GM18520 (cell line): ENCODE results near the gene OR56A5.

Experiments used
- ATAC-seq: cut with Tn5 transposase; IDR thresholded peaks from one replicate; pipeline ENCODE4 v1.9.1; 2021; ENCODE audit not compliant: unreplicated experiment

OR56A5 gene

DNA sequence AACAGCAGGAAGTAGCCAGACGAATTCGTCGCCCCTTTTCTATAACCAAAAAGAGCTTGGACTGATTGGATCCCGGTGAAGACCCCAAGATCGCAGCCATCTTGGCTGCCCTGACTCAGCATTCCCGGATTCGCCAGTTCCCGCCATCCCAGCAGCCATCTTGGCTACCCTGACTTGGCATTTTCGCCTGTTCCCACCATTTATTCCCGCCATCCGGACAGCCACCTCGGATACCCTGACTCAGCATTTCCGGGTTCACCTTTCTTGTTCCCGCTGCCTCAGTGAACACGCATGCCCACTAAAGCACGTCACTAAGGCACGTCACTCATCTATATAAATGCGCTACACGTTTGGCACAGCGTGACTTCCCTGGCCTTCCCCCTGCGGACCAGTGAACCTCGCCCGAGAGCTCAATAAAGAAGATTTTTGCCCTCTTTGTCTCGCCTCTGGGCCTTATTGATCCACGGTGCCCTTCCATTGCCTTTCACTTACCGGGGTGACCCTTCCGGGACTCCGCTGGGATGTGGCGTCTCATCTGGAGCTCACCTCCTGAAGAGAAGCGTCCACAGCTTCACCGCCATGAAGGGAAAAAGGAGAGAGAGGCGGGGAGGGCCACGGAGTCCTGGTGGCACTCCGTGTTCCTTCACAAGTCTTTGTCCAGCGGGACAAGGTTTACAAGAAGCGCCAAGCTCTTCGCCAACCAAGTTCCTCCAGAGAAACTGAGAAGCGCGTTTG lies 30.3 kb downstream of the OR56A5 start:
- no peak for ATAC-seq

DNA sequence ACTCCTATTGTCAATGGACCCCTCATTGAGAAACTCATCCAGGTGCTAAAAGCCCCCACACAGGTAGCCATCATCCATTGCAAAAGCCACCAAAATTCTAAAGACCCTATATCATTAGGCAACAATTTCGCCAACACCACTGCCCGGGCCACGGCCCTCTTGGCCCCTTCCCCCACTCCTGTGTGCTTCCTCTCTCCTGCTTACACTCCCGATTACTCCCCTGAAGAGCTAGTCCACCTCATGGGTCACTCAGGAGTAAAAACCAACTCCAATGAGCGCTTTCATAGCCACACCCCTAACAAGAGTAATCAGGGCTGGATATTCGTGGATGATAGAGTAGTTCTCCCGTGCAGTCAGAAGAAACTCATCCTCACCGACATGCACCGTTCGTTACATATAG lies 35.2 kb downstream of the OR56A5 start:
- ATAC-seq, result no peak

DNA sequence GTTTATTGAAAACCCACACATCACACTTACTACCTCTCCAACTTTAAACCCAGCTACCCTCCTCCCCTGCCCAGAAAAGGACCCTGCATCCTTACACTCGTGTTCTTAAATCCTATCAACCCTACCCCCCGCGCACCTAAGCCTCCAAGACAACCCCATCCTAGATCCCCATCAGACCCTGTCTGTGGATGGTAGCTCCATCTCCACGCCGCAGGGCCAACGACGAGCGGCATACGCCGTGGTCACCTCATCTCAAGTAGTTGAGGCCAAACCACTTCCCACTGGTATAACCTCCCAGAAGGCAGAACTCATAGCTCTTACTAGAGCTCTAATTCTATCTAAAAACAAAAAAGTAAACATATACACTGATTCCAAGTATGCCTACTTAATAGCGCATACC lies 35.6 kb downstream of the OR56A5 start:
- ATAC-seq, result no peak

DNA sequence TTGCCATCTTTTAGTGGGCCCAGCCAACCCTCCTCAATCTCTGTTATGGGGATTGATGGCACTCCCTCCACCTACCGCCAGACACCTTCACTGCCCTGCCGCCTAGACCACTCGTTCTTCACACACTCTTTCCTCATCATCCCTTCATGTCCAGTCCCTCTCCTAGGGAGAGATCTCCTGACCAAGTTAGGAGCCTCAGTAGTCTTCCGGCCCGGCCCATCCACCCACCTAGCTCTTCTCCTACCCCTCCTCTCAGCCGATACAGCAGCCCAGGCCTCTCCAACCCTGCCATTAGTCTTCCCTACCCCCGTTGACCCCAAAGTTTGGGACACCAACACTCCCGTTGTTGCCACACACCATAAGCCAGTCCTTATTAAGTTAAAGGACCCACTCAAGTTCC lies 37.2 kb downstream of the OR56A5 start:
- ATAC-seq, result no peak

GRCh38 chr11:5930614-5931013 lies 37.7 kb downstream of the OR56A5 start:
- ATAC-seq, result no peak

GRCh38 chr11:5929571-5930368 lies 38.5 kb downstream of the OR56A5 start:
- ATAC-seq, result no peak

DNA sequence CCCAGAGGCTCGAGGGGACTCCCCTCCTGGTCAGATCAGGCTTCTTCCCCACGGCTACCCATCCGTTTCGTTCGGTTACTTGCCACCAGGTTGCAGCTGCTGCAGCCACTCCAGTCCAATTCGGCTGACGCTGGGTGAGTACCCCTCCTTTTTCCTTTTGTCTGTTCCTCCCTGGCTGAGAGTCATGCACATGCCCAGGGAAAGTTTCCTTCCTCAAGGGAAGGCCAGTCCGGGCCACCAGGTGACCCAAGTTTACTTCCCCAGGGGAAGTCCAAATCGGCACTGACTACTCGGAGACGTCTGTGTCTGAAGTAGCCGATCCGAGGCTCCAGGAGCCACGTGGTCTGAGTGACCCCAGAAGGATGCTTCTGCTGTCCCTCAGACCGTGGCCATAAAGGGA lies 39.5 kb downstream of the OR56A5 start:
- ATAC-seq, result no peak

DNA sequence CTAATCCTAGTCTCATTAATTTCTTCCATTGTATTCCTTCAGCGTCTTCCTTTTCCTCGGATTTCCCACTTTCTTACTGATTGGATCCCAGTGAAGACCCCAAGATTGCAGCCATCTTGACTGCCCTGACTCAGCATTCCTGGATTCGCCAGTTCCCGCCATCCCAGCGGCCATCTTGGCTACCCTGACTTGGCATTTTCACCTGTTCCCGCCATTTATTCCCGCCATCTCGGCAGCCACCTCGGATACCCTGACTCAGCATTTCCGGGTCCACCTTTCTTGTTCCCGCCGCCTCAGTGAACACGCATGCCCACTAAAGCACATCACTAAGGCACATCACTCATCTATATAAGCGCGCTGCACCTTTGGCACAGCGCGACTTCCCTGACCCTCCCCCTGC lies 40.0 kb downstream of the OR56A5 start:
- no peak for ATAC-seq

DNA sequence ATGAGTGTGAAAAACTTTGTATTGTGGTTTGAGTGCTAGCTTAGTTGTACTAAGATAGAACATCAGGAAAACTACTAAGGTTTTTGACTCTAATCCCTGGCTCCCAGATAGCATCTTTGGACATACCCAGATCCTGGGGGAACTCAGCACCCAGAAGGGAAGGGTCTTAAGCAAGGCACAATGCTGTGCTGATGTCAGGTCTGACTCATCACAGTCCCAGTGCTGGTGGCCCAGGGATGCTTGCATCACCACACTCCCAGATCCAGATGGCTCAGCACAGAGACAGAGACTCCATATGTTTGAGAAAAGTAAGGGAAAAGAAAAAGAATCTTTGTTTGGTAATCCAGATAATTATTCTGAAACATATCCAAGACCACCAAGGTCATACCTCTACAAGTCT lies 44.5 kb downstream of the OR56A5 start:
- peak; percentile 8 for ATAC-seq

DNA sequence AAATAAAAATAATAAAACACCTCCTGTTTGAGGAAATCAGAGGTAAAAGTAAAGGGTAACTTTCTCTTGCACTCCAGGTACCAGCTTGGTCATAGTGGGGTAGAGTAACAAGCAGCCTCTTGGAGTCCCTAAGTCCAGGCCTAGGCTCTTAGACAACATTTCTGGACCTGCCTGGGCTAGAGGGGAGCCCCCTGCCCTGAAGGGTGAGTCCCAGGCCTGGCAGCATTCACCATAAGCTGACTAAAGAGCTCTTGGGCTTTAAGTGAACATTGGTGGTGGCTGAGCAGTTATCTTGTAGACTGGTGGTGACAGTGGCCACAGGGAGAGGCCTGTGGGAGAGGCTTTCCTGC lies 44.9 kb downstream of the OR56A5 start:
- peak; percentile 46 for ATAC-seq

DNA sequence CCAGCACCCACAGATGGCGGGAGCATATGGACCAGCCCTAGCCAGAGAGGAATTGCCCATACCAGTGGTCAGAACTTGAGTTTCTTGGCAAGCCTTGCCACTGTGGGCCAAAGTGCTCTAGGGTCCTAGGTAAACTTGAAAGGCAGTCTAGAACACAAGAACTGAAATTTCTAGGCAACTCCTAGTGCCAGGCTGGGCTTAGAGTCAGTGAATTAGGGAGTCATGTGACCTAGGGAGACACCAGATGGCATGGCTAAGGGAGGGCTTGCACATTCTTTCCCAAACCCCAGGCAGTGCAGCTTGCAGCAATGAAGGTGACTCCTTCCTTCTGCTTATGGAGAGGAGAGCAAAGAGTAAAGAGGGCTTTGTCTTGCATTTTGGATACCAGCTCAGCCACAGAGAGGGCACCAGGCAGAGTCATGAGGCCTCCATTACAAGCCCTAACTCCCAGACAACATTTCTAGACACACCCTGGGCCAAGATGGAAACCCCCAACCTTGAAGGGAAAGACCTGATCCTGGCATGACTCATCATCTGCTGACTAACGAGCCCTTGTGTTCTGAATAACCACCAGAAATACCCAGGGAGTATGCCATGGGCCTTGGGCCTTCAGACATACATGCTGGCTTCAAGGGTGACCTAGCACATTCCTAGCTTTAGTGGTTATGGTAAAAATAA lies 45.4 kb downstream of the OR56A5 start:
- ATAC-seq, result peak; percentile 87
